Hepatocyte (in vitro differentiated cells): ENCODE results near the gene IYD. TPM values are rescaled to one million over a fixed set of nuclear protein-coding genes. Genes with fewer than 3 reads are reported as not detected.

Experiments
- DNase-seq: peaks from one replicate; pipeline ENCODE4 v3.0.0-alpha.2; 2016; ENCODE audit warnings: low spot score
- H2AFZ ChIP-seq: fragments of 200-600 bp; sonication (generic); 2 replicates; pipeline ENCODE4 v1.6.0; 2016; ENCODE audit warnings: antibody characterized with exemption, mild to moderate bottlenecking
- H3K27ac ChIP-seq: fragments of 200-600 bp; sonication (generic); 2 replicates; pipeline ENCODE4 v1.5.1; 2016; ENCODE audit warnings: mild to moderate bottlenecking
- H3K27me3 ChIP-seq: fragments of 200-600 bp; sonication (generic); 2 replicates; pipeline ENCODE4 v1.6.1; 2016
- H3K36me3 ChIP-seq: fragments of 200-600 bp; sonication (generic); replicated peaks from 2 replicates; pipeline ENCODE4 v1.5.1; 2016; ENCODE audit warnings: low read depth; ENCODE audit not compliant: insufficient read depth
- H3K4me1 ChIP-seq: fragments of 200-600 bp; sonication (generic); 2 replicates; pipeline ENCODE4 v1.5.1; 2016; ENCODE audit warnings: mild to moderate bottlenecking, moderate library complexity; ENCODE audit not compliant: insufficient read depth
- H3K4me2 ChIP-seq: fragments of 200-600 bp; sonication (generic); 2 replicates; pipeline ENCODE4 v1.6.0; 2016
- H3K4me3 ChIP-seq: fragments of 200-600 bp; sonication (generic); 2 replicates; pipeline ENCODE4 v1.5.1; 2016; ENCODE audit warnings: mild to moderate bottlenecking
- H3K79me2 ChIP-seq: fragments of 200-600 bp; sonication (generic); 2 replicates; pipeline ENCODE4 v1.6.0; 2017; ENCODE audit warnings: mild to moderate bottlenecking
- H3K9me2 ChIP-seq: fragments of 200-600 bp; sonication (generic); replicated peaks from 2 replicates; pipeline ENCODE4 v1.6.0; 2017; ENCODE audit warnings: mild to moderate bottlenecking; ENCODE audit not compliant: insufficient read depth
- H3K9me3 ChIP-seq: fragments of 200-600 bp; sonication (generic); 2 replicates; pipeline ENCODE4 v1.5.1; 2016; ENCODE audit warnings: low read depth, mild to moderate bottlenecking
- H4K20me1 ChIP-seq: fragments of 200-600 bp; sonication (generic); 2 replicates; pipeline ENCODE4 v1.6.0; 2016; ENCODE audit warnings: mild to moderate bottlenecking; ENCODE audit not compliant: insufficient read depth, poor library complexity, severe bottlenecking
- EZH2 ChIP-seq: fragments of 200-600 bp; sonication (generic); IDR thresholded peaks from 2 replicates; pipeline ENCODE4 v1.6.1; 2016; ENCODE audit warnings: antibody characterized with exemption, mild to moderate bottlenecking, borderline replicate concordance
- EZH2phosphoT487 ChIP-seq: fragments of 200-600 bp; sonication (generic); IDR thresholded peaks from one replicate; pipeline ENCODE4 v1.6.1; 2018; ENCODE audit warnings: antibody characterized with exemption, mild to moderate bottlenecking, low read depth, moderate library complexity; ENCODE audit not compliant: unreplicated experiment, severe bottlenecking
- WGBS: methylation state at CpG from one replicate; pipeline ENCODE4 v1.1.6; 2016; ENCODE audit warnings: low lambda C conversion rate; ENCODE audit errors: missing lambda C conversion rate; 5-methylcytosine and 5-hydroxymethylcytosine counted together
- polyA plus RNA-seq: library from polyadenylated mRNA; unstranded; fragments of >200 nt; fragmentation: Nextera tagmentation; extraction: Ambion mirVana; gene quantifications from 2 replicates; pipeline ENCODE4 v1.2.1, GENCODE V29; 2016
- small RNA-seq: library from RNA; depleted of rRNA; stranded (forward); fragments of <200 nt; gene quantifications from one replicate; pipeline ENCODE3, GENCODE V24; 2014
- total RNA-seq: library from RNA; depleted of rRNA; stranded (reverse); fragments of >200 nt; gene quantifications from 2 replicates; pipeline ENCODE4 v1.2.3, GENCODE V29; 2014
- TF ChIP-seq, protein P1 (sequence below): fragments of 200-600 bp; sonication (generic); IDR thresholded peaks from 2 replicates; pipeline ENCODE4 v1.5.1; 2016; ENCODE audit warnings: antibody characterized with exemption, mild to moderate bottlenecking; ENCODE audit not compliant: poor library complexity

The IYD gene
- total and polyA plus RNA-seq, 2 experiments from 2014 or later = 3.1 to 8.5 TPM

DNA sequence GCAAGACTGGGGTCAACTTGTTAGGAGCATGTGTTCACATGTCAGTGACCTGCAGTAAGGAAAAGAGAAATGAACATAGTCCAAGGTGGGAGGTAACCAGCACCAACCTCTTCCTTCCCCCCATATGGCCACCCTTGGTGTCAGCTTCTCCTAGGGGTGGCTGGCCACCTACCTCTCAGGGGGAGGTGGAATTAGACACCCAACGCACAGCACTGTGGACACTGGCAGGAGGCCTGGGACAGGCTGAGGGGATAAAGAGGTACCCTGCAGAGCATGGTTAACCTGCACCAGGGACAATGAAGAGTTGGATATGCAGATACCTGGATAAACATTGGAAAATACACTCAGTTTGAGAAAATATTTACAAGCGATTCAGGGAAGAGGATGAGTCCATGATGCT is 84.5 kb downstream of the IYD start:
- no peak for TF ChIP-seq EZH2
- TF ChIP-seq, protein P1, sequence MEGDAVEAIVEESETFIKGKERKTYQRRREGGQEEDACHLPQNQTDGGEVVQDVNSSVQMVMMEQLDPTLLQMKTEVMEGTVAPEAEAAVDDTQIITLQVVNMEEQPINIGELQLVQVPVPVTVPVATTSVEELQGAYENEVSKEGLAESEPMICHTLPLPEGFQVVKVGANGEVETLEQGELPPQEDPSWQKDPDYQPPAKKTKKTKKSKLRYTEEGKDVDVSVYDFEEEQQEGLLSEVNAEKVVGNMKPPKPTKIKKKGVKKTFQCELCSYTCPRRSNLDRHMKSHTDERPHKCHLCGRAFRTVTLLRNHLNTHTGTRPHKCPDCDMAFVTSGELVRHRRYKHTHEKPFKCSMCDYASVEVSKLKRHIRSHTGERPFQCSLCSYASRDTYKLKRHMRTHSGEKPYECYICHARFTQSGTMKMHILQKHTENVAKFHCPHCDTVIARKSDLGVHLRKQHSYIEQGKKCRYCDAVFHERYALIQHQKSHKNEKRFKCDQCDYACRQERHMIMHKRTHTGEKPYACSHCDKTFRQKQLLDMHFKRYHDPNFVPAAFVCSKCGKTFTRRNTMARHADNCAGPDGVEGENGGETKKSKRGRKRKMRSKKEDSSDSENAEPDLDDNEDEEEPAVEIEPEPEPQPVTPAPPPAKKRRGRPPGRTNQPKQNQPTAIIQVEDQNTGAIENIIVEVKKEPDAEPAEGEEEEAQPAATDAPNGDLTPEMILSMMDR = no peak
- TF ChIP-seq EZH2phosphoT487 = no peak
- H3K4me2 ChIP-seq = no peak overlapping the region
- H3K9me3 ChIP-seq = no peaks in the 10 kb centered on the region
- DNase-seq = no peak
- H3K4me1 ChIP-seq = peaks cover 6% of the 10 kb centered on the region
- H3K9me2 ChIP-seq = no peaks in the 10 kb centered on the region
- no peaks in the 10 kb centered on the region for H3K36me3 ChIP-seq
- H3K4me3 ChIP-seq = no peak overlapping the region
- H4K20me1 ChIP-seq = no peaks in the 10 kb centered on the region
- 96% methylated on average over 2 of the region's 2 CpGs for WGBS
- no peak overlapping the region for H2AFZ ChIP-seq
- no peaks in the 10 kb centered on the region for H3K27me3 ChIP-seq
- no peaks in the 10 kb centered on the region for H3K79me2 ChIP-seq
- H3K27ac ChIP-seq = no peak overlapping the region

Small RNA genes lying within 50 kb of the gene (small RNA-seq; reads per million reads assigned to genes)
- gene RNU4-7P = 0.19 reads per million

Other genes with a start within 250 kb of the IYD start
- gene PPP1R14C, start 226.0 kb upstream of the IYD start, total RNA-seq = 1.5 and 2.1 TPM in 2 replicates
- 3.8 and 5.2 TPM in 2 replicates for gene PPP1R14C, start 226.0 kb upstream of the IYD start, polyA plus RNA-seq
- 6.3 and 6.8 TPM in 2 replicates for gene PLEKHG1, start 230.9 kb downstream of the IYD start, total RNA-seq
- 5.6 and 6.3 TPM in 2 replicates for gene PLEKHG1, start 230.9 kb downstream of the IYD start, polyA plus RNA-seq